Small intestine (tissue), 7 donors: ENCODE measurements around the gene ZNF367. TPM values are rescaled to one million over a fixed set of nuclear protein-coding genes. Genes with fewer than 3 reads are reported as not detected.
"Not testable (repeated sequence)": the region's sequence is repeated elsewhere in the genome, so short reads cannot be mapped to it uniquely, and the experiment has no call there.

Experiments used
- DNase-seq, 2 donors: peaks; one replicate each; pipeline versions ENCODE4 v3.0.0 to v3.0.0-alpha.2; 2013
- FAIRE-seq: peaks from 2 replicates; lab custom pipeline; 2012; peaks lifted over from hg19 to GRCh38; lab: Jason Lieb, UNC
- H3K27ac ChIP-seq, 3 donors: one replicate each; pipeline ENCODE4 v1.5.1; 2013; ENCODE audit warnings: low read length in 2 of 3, mild to moderate bottlenecking in 2 of 3, control low read depth in 1 of 3, inconsistent platforms in 1 of 3, low read depth in 1 of 3, moderate library complexity in 1 of 3
- H3K27me3 ChIP-seq, 3 donors: one replicate each; pipeline ENCODE4 v1.6.1; 2013; ENCODE audit warnings: low read length in 3 of 3, inconsistent platforms in 1 of 3; ENCODE audit not compliant: control insufficient read depth in 3 of 3, insufficient read depth in 3 of 3
- H3K36me3 ChIP-seq, 3 donors: one replicate each; pipeline ENCODE4 v1.6.1; 2013; ENCODE audit warnings: low read length in 3 of 3, inconsistent platforms in 1 of 3, low read depth in 1 of 3, mild to moderate bottlenecking in 1 of 3, moderate library complexity in 1 of 3; ENCODE audit not compliant: control insufficient read depth in 3 of 3, insufficient read depth in 2 of 3
- H3K4me1 ChIP-seq, 3 donors: one replicate each; pipeline ENCODE4 v1.6.1; 2013; ENCODE audit warnings: low read length in 2 of 3, inconsistent platforms in 1 of 3, low read depth in 1 of 3, mild to moderate bottlenecking in 1 of 3, moderate library complexity in 1 of 3; ENCODE audit not compliant: control insufficient read depth in 3 of 3, insufficient read depth in 2 of 3
- H3K4me3 ChIP-seq, 3 donors: one replicate each; pipeline ENCODE4 v1.5.1; 2013; ENCODE audit warnings: low read length in 3 of 3, control low read depth in 1 of 3, inconsistent platforms in 1 of 3, low read depth in 1 of 3, mild to moderate bottlenecking in 1 of 3, moderate library complexity in 1 of 3
- H3K9me3 ChIP-seq, 2 donors: one replicate each; pipeline ENCODE4 v1.6.1; 2013; ENCODE audit warnings: low read depth in 1 of 2, low read length in 1 of 2; ENCODE audit not compliant: control insufficient read depth in 2 of 2, insufficient read depth in 1 of 2
- WGBS, 3 donors: extraction: QIAGEN DNeasy Blood & Tissue Kit; methylation state at CpG; one replicate each; pipeline ENCODE4 v1.1.7; 2013; 5-methylcytosine and 5-hydroxymethylcytosine counted together
- polyA plus RNA-seq, 4 donors: library from polyadenylated mRNA; stranded (reverse) in 3 of 4; unstranded in 1 of 4; fragments of 200-250 nt in 3 of 4; fragments of 120-200 nt in 1 of 4; gene quantifications; one replicate each; pipeline versions ENCODE4 v1.2.1 to v1.2.3, GENCODE V29; 2013
- donor health status: healthy with polysubstance abuse.
- donor health status: control.
- donor health status: control.
- donor health status: Bipolar disorder and iron deficiency.
- donor health status: healthy.

ZNF367 gene
- polyA plus RNA-seq, 4 donors = 0.54 to 6.8 (median 3.0) TPM

DNA sequence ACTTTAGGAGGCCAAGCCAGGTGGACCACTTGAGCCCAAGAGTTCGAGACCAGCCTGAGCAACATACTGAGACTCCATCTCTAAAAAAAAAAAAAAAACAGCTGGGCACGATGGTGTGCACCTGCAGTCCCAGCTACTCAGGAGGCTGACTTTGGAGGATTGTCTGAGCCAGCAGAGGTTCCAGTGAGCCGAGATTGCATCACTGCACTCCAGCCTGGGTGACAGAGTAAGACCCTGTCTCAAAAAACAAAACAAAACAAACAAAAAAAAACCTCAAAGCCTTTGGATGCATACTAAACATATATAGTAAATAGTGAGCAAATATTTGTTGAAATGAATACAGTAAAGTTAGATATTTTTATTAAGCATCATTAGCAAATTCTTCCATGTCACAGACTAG is 40.0 kb downstream of the ZNF367 start:
- H3K4me1 ChIP-seq = peaks cover 8 to 26% (median 9%) of the 10 kb centered on the region in 3 donors
- DNase-seq (no peak), FAIRE-seq (no peak)
- peak overlapping the region in 1 of 3 donors; percentile 70 for H3K27ac ChIP-seq
- no peaks in the 10 kb centered on the region for H3K9me3 ChIP-seq
- 68 to 86% (median 73%) methylated on average over 3 of the region's 3 CpGs for WGBS, 3 donors
- peaks cover 0 to 30% (median 1%) of the 10 kb centered on the region in 3 donors for H3K36me3 ChIP-seq
- no peak overlapping the region for H3K4me3 ChIP-seq
- H3K27me3 ChIP-seq = no peaks in the 10 kb centered on the region

DNA sequence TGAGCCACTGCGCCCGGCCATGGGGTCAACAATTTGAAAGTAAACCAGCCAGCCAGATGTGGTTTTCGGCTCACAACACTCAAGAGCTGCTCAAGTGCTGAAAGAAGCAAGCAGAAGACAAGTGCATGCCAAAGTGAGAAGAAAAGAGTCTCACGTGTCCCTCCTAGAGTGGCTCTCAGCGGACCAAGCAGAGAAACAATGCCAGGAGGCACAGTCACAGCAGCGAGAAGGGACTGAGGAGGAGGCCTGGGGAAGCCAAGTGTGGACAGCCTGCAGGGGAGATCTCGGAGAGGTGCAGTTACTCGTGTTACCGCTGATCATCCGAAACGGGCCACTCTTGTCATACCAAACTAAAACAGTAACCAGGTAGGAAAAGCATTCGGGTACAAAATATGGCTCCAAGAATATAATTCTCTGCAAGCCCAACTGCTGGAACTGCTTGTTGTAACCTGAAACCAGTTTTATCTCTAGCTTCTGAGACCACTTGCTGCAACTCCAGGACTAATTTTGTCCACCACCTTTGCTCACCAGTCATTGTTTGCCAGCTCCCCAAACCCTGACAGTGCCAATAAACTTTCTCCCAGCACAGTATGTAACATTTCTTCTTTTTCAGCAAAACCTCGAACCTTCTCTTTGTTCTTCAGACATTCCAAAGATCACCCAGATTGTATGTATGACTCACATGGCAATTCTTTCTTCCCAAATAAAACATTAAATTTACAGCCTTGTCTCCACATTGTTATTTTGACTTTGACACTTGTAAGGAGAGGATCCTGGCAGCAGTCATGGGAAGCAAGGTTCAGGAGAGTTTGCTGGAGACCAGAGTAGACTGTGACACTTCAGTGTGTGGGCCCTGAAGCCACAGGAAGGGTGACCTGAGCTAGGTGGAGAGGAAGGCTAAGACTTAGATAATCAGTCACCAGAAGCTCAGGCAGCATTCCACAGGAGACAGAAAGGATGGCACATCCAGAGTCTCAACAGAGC is 41.0 kb downstream of the ZNF367 start:
- DNase-seq (peak; percentile 64 to 68), FAIRE-seq (no peak)

DNA sequence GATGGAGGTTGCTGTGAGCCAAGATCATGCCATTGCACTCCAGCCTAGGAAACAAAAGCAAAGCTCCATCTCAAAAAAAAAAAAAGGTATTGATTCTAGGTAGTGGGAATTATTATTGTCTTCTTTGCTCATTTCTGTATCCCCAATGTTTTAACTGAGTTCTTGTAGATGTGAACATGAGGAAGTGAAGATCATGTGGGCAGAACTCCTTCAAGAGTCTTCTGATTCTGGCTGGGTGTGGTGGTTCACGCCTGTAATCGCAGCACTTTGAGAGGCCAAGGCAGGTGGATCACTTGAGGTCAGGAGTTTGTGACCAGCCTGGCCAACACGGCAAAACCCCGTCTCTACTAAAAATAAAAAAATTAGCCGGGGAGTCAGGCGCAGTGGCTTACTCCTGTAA is 42.7 kb downstream of the ZNF367 start:
- H3K9me3 ChIP-seq, FAIRE-seq, H3K27me3 ChIP-seq, H3K4me3 ChIP-seq, DNase-seq, H3K27ac ChIP-seq: not testable (repeated sequence)
- H3K36me3 ChIP-seq = peaks cover 0 to 24% (median 1%) of the 10 kb centered on the region in 3 donors
- peaks cover 2 to 11% (median 5%) of the 10 kb centered on the region in 3 donors for H3K4me1 ChIP-seq
- 89 to 94% (median 93%) methylated on average over 6 of the region's 6 CpGs for WGBS, 3 donors

More for the DNA sequence above, 41.0 kb downstream of the ZNF367 start:
- WGBS, 3 donors = 72 to 81% (median 76%) methylated on average over 13 of the region's 13 CpGs
- peaks cover 8 to 23% (median 8%) of the 10 kb centered on the region in 3 donors for H3K4me1 ChIP-seq
- H3K9me3 ChIP-seq = no peaks in the 10 kb centered on the region
- peaks cover 0 to 33% (median 1%) of the 10 kb centered on the region in 3 donors for H3K36me3 ChIP-seq
- peak overlapping the region in 2 of 3 donors; percentile 47 to 70 for H3K27ac ChIP-seq
- H3K4me3 ChIP-seq = no peak overlapping the region
- H3K27me3 ChIP-seq = no peaks in the 10 kb centered on the region

DNA sequence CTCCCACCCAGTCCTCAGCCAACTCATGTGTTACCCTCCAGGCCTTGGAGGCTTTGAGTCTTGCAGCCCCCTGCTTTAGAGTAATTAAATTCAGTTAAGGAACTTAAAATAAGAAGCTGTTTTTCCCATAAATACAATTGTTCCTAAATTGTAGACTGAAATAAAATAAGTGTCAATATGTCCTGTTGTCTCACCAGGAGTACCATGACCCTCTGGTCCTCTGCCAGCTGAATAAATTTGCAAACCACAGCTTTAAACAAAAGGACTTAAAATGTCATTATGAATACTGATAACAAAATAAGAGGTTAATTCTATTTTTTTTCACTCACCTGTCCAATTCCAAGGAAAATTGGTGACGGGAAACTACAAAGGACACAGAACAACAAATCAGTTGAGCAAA is 50.2 kb downstream of the ZNF367 start:
- Histone ChIP-seq H3K4me3 (no peak overlapping the region), H3K27me3 (no peaks in the 10 kb centered on the region), H3K4me1 (peaks cover 0 to 9% (median 0%) of the 10 kb centered on the region in 3 donors), H3K36me3 (peaks cover 2 to 31% (median 13%) of the 10 kb centered on the region in 3 donors), H3K27ac (peak overlapping the region in 1 of 3 donors; percentile 48), H3K9me3 (no peaks in the 10 kb centered on the region)
- no peak for DNase-seq
- WGBS, 3 donors = 93 to 98% (median 98%) methylated on average over 1 of the region's 1 CpG
- FAIRE-seq = no peak

DNA sequence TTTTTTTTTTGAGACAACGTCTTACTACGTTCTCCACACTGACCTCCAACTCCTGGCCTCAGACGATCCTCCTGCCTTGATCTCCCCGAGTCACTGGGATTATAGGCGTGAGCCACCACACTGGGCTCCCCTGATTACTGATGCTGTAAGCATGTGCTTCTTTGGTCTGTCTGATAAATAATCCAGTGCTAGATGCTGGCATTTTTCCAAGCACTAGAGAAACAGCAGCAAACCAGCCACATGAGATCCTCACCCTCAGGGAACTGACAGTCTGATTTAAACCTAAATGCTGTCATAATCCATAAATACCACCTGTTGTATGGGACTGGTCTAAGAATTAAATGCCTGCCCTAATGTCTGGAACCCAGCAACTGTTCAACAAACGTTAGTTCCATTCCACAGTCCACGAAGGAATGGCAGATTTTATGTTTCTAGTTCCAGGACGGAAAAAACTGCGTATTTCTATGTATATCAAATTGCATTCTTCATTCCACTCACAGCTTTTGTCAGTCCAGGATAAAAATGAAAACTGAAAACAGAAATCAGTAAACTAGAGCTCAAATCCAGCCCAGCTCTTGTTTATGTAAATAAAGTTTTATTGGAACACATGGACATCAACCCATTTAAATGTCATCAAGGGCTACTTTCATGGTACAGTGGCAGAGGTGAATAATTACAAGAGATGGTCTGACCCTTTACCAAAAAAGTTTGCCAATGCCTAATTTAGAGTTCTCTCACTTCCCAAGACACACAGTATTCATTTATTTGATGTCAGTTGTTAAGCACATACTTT is 54.8 kb downstream of the ZNF367 start:
- Histone ChIP-seq H3K27me3 (no peaks in the 10 kb centered on the region), H3K9me3 (no peaks in the 10 kb centered on the region), H3K36me3 (peaks cover 5 to 38% (median 14%) of the 10 kb centered on the region in 3 donors), H3K4me1 (peaks cover 0 to 9% (median 0%) of the 10 kb centered on the region in 3 donors), H3K4me3 (no peak overlapping the region), H3K27ac (no peak overlapping the region)
- WGBS, 3 donors = 91 to 95% (median 92%) methylated on average over 9 of the region's 9 CpGs
- DNase-seq (no peak), FAIRE-seq (no peak)

DNA sequence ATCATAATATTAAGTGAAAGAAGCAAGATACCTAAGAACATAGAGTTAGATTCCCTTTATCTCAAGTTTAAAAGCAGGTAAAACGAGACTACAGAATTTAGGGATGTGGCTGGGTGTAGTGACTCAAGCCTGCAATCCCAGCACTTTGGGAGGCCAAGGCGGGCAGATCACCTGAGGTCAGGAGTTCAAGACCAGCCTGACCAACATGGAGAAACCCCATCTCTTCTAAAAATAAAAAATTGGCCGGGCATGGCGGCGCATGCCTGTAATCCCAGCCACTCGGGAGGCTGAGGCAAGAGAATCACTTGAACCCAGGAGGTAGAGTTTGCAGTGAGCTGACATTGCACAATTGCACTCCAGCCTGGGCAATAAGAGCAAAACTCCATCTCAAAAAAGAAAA is 56.1 kb downstream of the ZNF367 start:
- peaks cover 7 to 40% (median 14%) of the 10 kb centered on the region in 3 donors for H3K36me3 ChIP-seq
- H3K9me3 ChIP-seq, H3K4me1 ChIP-seq, H3K4me3 ChIP-seq, H3K27ac ChIP-seq, H3K27me3 ChIP-seq, FAIRE-seq, DNase-seq: not testable (repeated sequence)
- WGBS, 3 donors = 94 to 97% (median 97%) methylated on average over 6 of the region's 6 CpGs

DNA sequence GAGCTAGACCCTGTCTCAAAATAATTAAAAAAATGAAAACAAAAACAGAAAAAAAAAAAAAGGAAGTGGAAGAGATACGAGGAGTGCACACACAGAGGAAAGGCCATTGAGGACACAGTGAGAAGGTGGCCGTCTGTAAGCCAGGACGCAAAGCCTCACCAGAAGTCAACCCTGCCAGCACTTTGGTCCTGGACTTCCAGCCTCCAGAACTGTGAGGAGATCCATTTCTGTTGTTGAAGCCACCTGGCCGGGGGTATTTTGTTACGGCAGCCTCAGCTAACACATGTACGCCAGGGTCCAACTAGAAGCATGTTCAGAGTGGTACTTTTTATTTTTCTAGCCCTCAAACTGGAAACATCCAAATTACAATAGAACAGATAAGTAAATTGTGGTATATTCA is 56.5 kb downstream of the ZNF367 start:
- Histone ChIP-seq H3K4me1 (peaks cover 0 to 9% (median 0%) of the 10 kb centered on the region in 3 donors), H3K27me3 (no peaks in the 10 kb centered on the region), H3K4me3 (no peak overlapping the region), H3K27ac (no peak overlapping the region), H3K36me3 (peaks cover 7 to 41% (median 14%) of the 10 kb centered on the region in 3 donors), H3K9me3 (no peaks in the 10 kb centered on the region)
- no peak for DNase-seq
- FAIRE-seq = no peak
- WGBS, 3 donors = 93 to 95% (median 95%) methylated on average over 6 of the region's 6 CpGs

DNA sequence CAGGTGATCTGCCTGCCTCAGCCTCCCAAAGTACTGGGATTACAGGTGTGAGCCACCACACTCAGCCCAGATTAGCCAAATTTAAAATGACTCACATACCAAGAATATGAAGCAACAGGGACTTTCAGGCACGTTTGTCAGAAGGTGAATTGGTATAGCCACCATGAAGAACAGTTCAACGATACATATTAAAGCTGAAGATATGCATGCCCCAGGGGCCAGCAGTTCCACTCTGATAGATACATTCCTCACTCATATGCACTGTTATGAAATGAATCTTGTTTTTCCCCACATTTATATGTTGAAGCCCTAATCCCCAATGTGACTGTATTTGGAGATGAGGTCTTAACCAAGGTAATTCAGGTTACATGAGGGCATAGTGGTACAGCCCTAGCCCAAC is 57.2 kb downstream of the ZNF367 start:
- FAIRE-seq = no peak
- Histone ChIP-seq H3K9me3 (no peaks in the 10 kb centered on the region), H3K27me3 (no peaks in the 10 kb centered on the region), H3K4me1 (peaks cover 0 to 8% (median 0%) of the 10 kb centered on the region in 3 donors), H3K27ac (no peak overlapping the region), H3K4me3 (no peak overlapping the region), H3K36me3 (peaks cover 10 to 44% (median 16%) of the 10 kb centered on the region in 3 donors)
- no peak for DNase-seq
- 79 to 84% (median 80%) methylated on average over 2 of the region's 2 CpGs for WGBS, 3 donors
